CD4-positive, alpha-beta memory T cell (primary cell): ENCODE results near the gene CYTL1. TPM values are rescaled to one million over a fixed set of nuclear protein-coding genes. Genes with fewer than 3 reads are reported as not detected.
"Not testable (repeated sequence)": the region's sequence is repeated elsewhere in the genome, so short reads cannot be mapped to it uniquely, and the experiment has no call there.

Source experiments
- CTCF ChIA-PET: fragments of 350-600 bp; sonication (Branson Sonifier 250); formaldehyde crosslinking; loops from one replicate; lab custom pipeline; 2021; ENCODE audit warnings: inconsistent platforms; ENCODE audit not compliant: partially characterized antibody; lab: Charles Lee
- POLR2A ChIA-PET: fragments of 350-600 bp; sonication (Branson Sonifier 250); formaldehyde crosslinking; loops from one replicate; lab custom pipeline; 2021; ENCODE audit not compliant: partially characterized antibody; lab: Charles Lee
- DNase-seq, 5 donors: peaks; one replicate each; pipeline versions ENCODE4 v3.0.0 to v3.0.0-alpha.2; 2020 to 2022; ENCODE audit warnings: mixed read lengths in 1 of 5
- H3K27ac ChIP-seq: one replicate; pipeline ENCODE4 v1.7.0; 2013; ENCODE audit warnings: low read depth, low read length
- H3K27me3 ChIP-seq: 2 replicates; pipeline ENCODE4 v1.7.0; 2013; ENCODE audit warnings: mild to moderate bottlenecking, low read length, moderate library complexity; ENCODE audit not compliant: insufficient read depth
- H3K36me3 ChIP-seq: 2 replicates; pipeline ENCODE4 v1.7.0; 2013; ENCODE audit warnings: mild to moderate bottlenecking, low read length, moderate library complexity; ENCODE audit not compliant: insufficient read depth
- H3K4me1 ChIP-seq: 2 replicates; pipeline ENCODE4 v1.7.0; 2013; ENCODE audit warnings: mild to moderate bottlenecking, low read length, moderate library complexity; ENCODE audit not compliant: insufficient read depth
- H3K4me3 ChIP-seq, 2 donors: one replicate each; pipeline ENCODE4 v1.7.0; 2013; ENCODE audit warnings: low read length in 2 of 2, mild to moderate bottlenecking in 1 of 2
- H3K9me3 ChIP-seq, 2 donors: one replicate each; pipeline ENCODE4 v1.7.0; 2013; ENCODE audit warnings: low read length in 2 of 2, control low read depth in 1 of 2; ENCODE audit not compliant: control insufficient read depth in 1 of 2
- H3K27ac Mint-ChIP-seq, 7 donors: one replicate each; pipeline ENCODE4 v1.8.0; 2020 to 2021; ENCODE audit warnings: mixed read lengths in 7 of 7, mild to moderate bottlenecking in 6 of 7, inconsistent platforms in 3 of 7, moderate library complexity in 3 of 7
- H3K27me3 Mint-ChIP-seq, 2 donors: one replicate each; pipeline ENCODE4 v1.8.0; 2020 to 2021; ENCODE audit warnings: mixed read lengths in 2 of 2
- H3K36me3 Mint-ChIP-seq, 2 donors: one replicate each; pipeline ENCODE4 v1.8.0; 2020 to 2021; ENCODE audit warnings: mixed read lengths in 2 of 2, inconsistent platforms in 1 of 2, mild to moderate bottlenecking in 1 of 2
- H3K4me1 Mint-ChIP-seq, 4 donors: one replicate each; pipeline ENCODE4 v1.8.0; 2020 to 2021; ENCODE audit warnings: mixed read lengths in 4 of 4, mild to moderate bottlenecking in 1 of 4
- H3K4me3 Mint-ChIP-seq, 8 donors: one replicate each; pipeline ENCODE4 v1.8.0; 2020 to 2021; ENCODE audit warnings: mixed read lengths in 8 of 8, mild to moderate bottlenecking in 7 of 8, moderate library complexity in 6 of 8, inconsistent platforms in 3 of 8
- H3K9me3 Mint-ChIP-seq, 8 donors: one replicate each; pipeline ENCODE4 v1.8.0; 2020 to 2021; ENCODE audit warnings: mixed read lengths in 8 of 8, mild to moderate bottlenecking in 5 of 8, inconsistent platforms in 3 of 8, moderate library complexity in 1 of 8
- intact Hi-C: fragments of 100-400 bp; cut with micrococcal nuclease; formaldehyde crosslinking; loops from one replicate; pipeline ENCODE4 v1.15.1; 2023
- polyA plus RNA-seq, 2 donors: library from polyadenylated mRNA; unstranded; fragments of 300-500 nt; fragmentation: Illumina TruSeq; gene quantifications; one replicate each; pipeline ENCODE4 v1.2.3, GENCODE V29; 2021
- total RNA-seq, 2 experiments: library from RNA; stranded (reverse); gene quantifications; one replicate each; pipeline ENCODE4 v1.2.3, GENCODE V29; 2021

The CYTL1 gene
- total and polyA plus RNA-seq, 4 experiments from 2014 or later = not detected

DNA sequence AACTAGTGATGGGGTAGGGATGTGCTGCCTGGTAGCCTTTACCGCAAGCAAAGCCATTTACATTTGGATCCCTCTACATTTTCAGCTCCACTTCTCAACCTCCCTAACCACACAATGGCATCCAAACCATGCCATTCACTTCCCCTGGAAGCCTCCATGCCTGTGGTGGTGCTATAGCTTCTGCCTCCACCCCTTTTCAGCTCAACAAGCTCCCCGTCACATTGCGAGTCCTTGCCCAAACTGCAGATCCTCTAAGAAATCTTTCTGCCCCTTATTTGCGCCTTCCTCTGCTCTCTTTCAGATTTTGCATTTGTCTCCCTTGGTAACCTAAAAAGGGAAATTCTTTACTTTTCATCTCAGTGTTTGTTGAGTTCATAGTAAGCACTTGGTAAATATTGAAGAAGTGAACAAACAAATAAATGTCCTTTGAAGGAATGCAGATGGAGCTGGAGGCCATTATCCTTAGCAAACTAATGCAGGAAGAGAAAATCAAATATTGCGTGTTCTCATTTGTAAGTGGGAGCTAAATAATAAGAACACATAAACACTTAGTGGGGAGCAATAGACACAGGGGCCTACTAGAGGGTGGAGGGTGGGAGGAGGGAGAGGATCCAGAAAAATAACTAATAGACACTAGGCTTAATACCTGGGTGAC is 6.9 kb downstream of the CYTL1 start:
- CTCF ChIA-PET = no interaction called here
- no peaks in the 10 kb centered on the region for H3K4me1 Mint-ChIP-seq
- Histone ChIP-seq H3K27me3 (no peaks in the 10 kb centered on the region), H3K4me1 (no peaks in the 10 kb centered on the region), H3K4me3 (no peak overlapping the region), H3K9me3 (no peaks in the 10 kb centered on the region), H3K36me3 (no peaks in the 10 kb centered on the region), H3K27ac (no peak overlapping the region)
- POLR2A ChIA-PET = no interaction called here
- H3K27ac Mint-ChIP-seq = no peak overlapping the region
- DNase-seq = no peak
- H3K4me3 Mint-ChIP-seq = no peak overlapping the region
- intact Hi-C loops = no loop called here
- peaks cover 10 to 24% of the 10 kb centered on the region in 2 donors for H3K27me3 Mint-ChIP-seq
- peaks cover 0 to 2% (median 0%) of the 10 kb centered on the region in 8 donors for H3K9me3 Mint-ChIP-seq
- H3K36me3 Mint-ChIP-seq = no peaks in the 10 kb centered on the region

DNA sequence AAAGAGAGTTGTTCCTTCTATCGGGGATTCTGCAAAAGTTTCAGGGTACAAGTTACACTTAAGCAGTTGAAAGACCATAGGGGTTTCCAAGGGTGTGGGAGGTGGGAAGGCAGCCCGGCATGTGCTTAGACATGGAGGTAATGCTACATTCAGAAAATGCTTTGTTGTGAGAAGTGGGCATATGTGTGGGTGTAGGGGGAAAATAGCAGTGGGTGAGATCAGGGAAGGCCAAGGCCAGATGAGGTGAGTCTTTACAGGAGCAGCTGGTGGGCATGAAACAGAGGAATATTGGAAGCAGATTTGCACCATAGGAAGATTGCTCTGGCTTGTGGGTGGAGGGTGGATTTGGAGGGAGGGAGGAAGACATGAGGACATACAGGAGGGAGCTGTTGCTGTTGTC is 8.3 kb downstream of the CYTL1 start:
- intact Hi-C loops = no loop called here
- no peak for DNase-seq
- H3K36me3 Mint-ChIP-seq = no peaks in the 10 kb centered on the region
- no peaks in the 10 kb centered on the region for H3K36me3 ChIP-seq
- peaks cover 0 to 2% (median 0%) of the 10 kb centered on the region in 8 donors for H3K9me3 Mint-ChIP-seq
- no peaks in the 10 kb centered on the region for H3K9me3 ChIP-seq
- CTCF ChIA-PET = no interaction called here
- H3K4me3 Mint-ChIP-seq = no peak overlapping the region
- no peaks in the 10 kb centered on the region for H3K27me3 ChIP-seq
- H3K4me3 ChIP-seq = no peak overlapping the region
- POLR2A ChIA-PET = no interaction called here
- peaks cover 8 to 13% of the 10 kb centered on the region in 2 donors for H3K27me3 Mint-ChIP-seq
- no peaks in the 10 kb centered on the region for H3K4me1 ChIP-seq
- no peak overlapping the region for H3K27ac ChIP-seq
- H3K4me1 Mint-ChIP-seq = no peaks in the 10 kb centered on the region
- no peak overlapping the region for H3K27ac Mint-ChIP-seq

DNA sequence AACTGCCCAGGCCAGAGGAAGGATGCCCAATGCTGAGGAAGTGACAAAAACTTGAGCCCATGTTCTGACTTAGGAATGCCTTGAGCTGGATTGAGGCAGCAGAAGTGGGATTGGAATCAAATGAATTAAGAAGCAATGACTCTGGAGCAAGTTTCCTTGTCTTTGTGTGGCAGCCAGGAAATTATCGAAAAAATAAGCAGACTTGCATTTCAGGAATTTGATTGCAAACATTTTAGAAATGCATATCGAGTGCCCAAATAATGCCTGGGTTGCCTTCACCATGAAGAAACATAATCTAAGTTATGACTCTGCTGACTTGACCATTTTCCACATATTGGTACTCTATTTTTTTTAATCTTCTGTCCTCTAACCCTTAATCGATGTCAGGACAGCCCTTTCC is 9.5 kb downstream of the CYTL1 start:
- Mint-ChIP-seq H3K9me3 (peaks cover 0 to 2% (median 0%) of the 10 kb centered on the region in 8 donors), H3K27ac (no peak overlapping the region), H3K4me1 (no peaks in the 10 kb centered on the region), H3K27me3 (peaks cover 11 to 16% of the 10 kb centered on the region in 2 donors), H3K36me3 (no peaks in the 10 kb centered on the region), H3K4me3 (no peak overlapping the region)
- Histone ChIP-seq H3K27ac (no peak overlapping the region), H3K27me3 (no peaks in the 10 kb centered on the region), H3K4me3 (no peak overlapping the region), H3K4me1 (no peaks in the 10 kb centered on the region), H3K9me3 (no peaks in the 10 kb centered on the region), H3K36me3 (no peaks in the 10 kb centered on the region)
- no peak for DNase-seq
- intact Hi-C loops = no loop called here
- ChIA-PET POLR2A (no interaction called here), CTCF (no interaction called here)

- CTCF ChIA-PET, H3K9me3 Mint-ChIP-seq, H3K9me3 ChIP-seq, H3K36me3 ChIP-seq, H3K4me3 Mint-ChIP-seq, H3K36me3 Mint-ChIP-seq, H3K27ac ChIP-seq, H3K4me1 Mint-ChIP-seq, DNase-seq, H3K4me1 ChIP-seq, H3K4me3 ChIP-seq, intact Hi-C loops, H3K27me3 ChIP-seq, H3K27ac Mint-ChIP-seq: not testable (repeated sequence)
- POLR2A ChIA-PET = interaction anchor here (0.7 kb wide), 1 partner anchor 8 kb away, joined by 3 read pairs; no protein-coding TSS in a partner anchor
- H3K27me3 Mint-ChIP-seq = peaks cover 10 to 24% of the 10 kb centered on the region in 2 donors
Observed at GRCh38 chr4:5006932-5007331, 12.3 kb downstream of the CYTL1 start.

GRCh38 chr4:5004496-5004895 is 14.8 kb downstream of the CYTL1 start:
- Mint-ChIP-seq H3K9me3 (peaks cover 0 to 2% (median 0%) of the 10 kb centered on the region in 8 donors), H3K4me1 (no peaks in the 10 kb centered on the region), H3K27me3 (peaks cover 11 to 17% of the 10 kb centered on the region in 2 donors), H3K4me3 (no peak overlapping the region), H3K36me3 (no peaks in the 10 kb centered on the region), H3K27ac (no peak overlapping the region)
- DNase-seq = no peak
- CTCF ChIA-PET = no interaction called here
- Histone ChIP-seq H3K36me3 (no peaks in the 10 kb centered on the region), H3K9me3 (no peaks in the 10 kb centered on the region), H3K27ac (no peak overlapping the region), H3K4me3 (no peak overlapping the region), H3K4me1 (no peaks in the 10 kb centered on the region), H3K27me3 (no peaks in the 10 kb centered on the region)
- POLR2A ChIA-PET = no interaction called here
- intact Hi-C loops = no loop called here

GRCh38 chr4:5003918-5004317 is 15.3 kb downstream of the CYTL1 start:
- DNase-seq = no peak
- intact Hi-C loops = no loop called here

DNA sequence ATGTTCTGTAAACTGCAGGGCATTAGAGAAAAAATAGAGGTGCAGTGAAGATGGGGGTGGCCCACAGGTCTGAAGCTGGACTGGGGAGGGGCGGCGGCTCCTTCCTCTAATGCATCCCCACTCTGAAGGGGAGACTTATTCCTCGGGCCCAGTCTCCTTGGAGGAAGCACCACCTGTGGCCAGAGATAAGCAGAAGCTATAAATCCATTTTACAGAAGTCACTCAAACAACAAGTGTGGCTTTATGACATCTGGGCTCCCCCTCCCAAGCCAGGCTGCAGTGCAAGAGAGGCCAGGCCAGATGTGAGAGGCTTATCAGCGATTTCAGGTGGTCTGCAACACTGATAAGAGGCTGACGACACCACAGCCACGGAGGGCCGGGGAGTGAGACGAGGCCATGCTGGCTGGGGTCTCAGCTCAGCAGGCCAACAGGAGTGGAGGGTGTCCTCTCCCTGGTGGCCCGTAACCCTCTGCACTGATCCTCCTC is 15.8 kb downstream of the CYTL1 start:
- Mint-ChIP-seq H3K36me3 (no peaks in the 10 kb centered on the region), H3K4me1 (no peaks in the 10 kb centered on the region), H3K27ac (no peak overlapping the region), H3K9me3 (peaks cover 0 to 2% (median 0%) of the 10 kb centered on the region in 8 donors), H3K4me3 (no peak overlapping the region), H3K27me3 (peaks cover 15 to 17% of the 10 kb centered on the region in 2 donors)
- no peaks in the 10 kb centered on the region for H3K9me3 ChIP-seq
- H3K27me3 ChIP-seq = no peaks in the 10 kb centered on the region
- ChIA-PET POLR2A (no interaction called here), CTCF (no interaction called here)
- H3K27ac ChIP-seq = no peak overlapping the region
- H3K36me3 ChIP-seq = no peaks in the 10 kb centered on the region
- no peak for DNase-seq
- no peak overlapping the region for H3K4me3 ChIP-seq
- no peaks in the 10 kb centered on the region for H3K4me1 ChIP-seq
- intact Hi-C loops = no loop called here

More at GRCh38 chr4:5003918-5004317, 15.3 kb downstream of the CYTL1 start:
- peaks cover 0 to 2% (median 0%) of the 10 kb centered on the region in 8 donors for H3K9me3 Mint-ChIP-seq
- no peaks in the 10 kb centered on the region for H3K4me1 Mint-ChIP-seq
- no peaks in the 10 kb centered on the region for H3K36me3 Mint-ChIP-seq
- Histone ChIP-seq H3K27me3 (no peaks in the 10 kb centered on the region), H3K4me1 (no peaks in the 10 kb centered on the region), H3K27ac (no peak overlapping the region), H3K36me3 (no peaks in the 10 kb centered on the region), H3K4me3 (no peak overlapping the region), H3K9me3 (no peaks in the 10 kb centered on the region)
- CTCF ChIA-PET = no interaction called here
- peaks cover 15 to 17% of the 10 kb centered on the region in 2 donors for H3K27me3 Mint-ChIP-seq
- H3K27ac Mint-ChIP-seq = no peak overlapping the region
- POLR2A ChIA-PET = no interaction called here
- no peak overlapping the region for H3K4me3 Mint-ChIP-seq
